Measurements from ENCODE around the gene FAS.

The FAS gene

GRCh38 chr10:88944813-88945212 lies 45.8 kb upstream of the FAS start:
- H3K4me3 ChIP-seq (ENCODE audit: low read depth, low read length): no peak overlapping the region
- no peak overlapping the region for H3K27ac ChIP-seq (ENCODE audit: extremely low read depth, low read depth, low read length)
- ChIA-PET CTCF (interaction anchor here (0.9 to 1.5 kb wide), 4 partner anchors 42 to 272 kb away, joined by 3 to 6 read pairs (median 4); no protein-coding TSS in a partner anchor), POLR2A (no interaction called here)
- TF ChIP-seq PRDM1 (tag by site-specific recombination; IDR thresholded peaks at IDR 0.05) (0 out of 2 replicates have a peak, but pooled peaks have one; percentile 38), ZFP3 (tag by site-specific recombination; IDR thresholded peaks at IDR 0.05; ENCODE audit: low read depth) (no peak)
- peaks cover 0 to 35% of the 10 kb centered on the region in 2 experiments; a peak in 1 of 3 replicates for H3K36me3 ChIP-seq (ENCODE audit: control insufficient read depth in 2 of 2, insufficient read depth in 1 of 2, low read length in 2 of 2)
- H3K9me3 ChIP-seq (ENCODE audit: control insufficient read depth, insufficient read depth, low read depth, low read length): no peaks in the 10 kb centered on the region
- H3K4me1 ChIP-seq (ENCODE audit: control insufficient read depth, insufficient read depth, low read length): no peaks in the 10 kb centered on the region

GRCh38 chr10:88946200-88946599 lies 44.4 kb upstream of the FAS start:
- Histone ChIP-seq H3K27ac (ENCODE audit: extremely low read depth, low read depth, low read length) (no peak overlapping the region), H3K9me3 (ENCODE audit: control insufficient read depth, insufficient read depth, low read depth, low read length) (no peaks in the 10 kb centered on the region), H3K4me1 (ENCODE audit: control insufficient read depth, insufficient read depth, low read length) (peaks cover 8% of the 10 kb centered on the region), H3K36me3 (ENCODE audit: control insufficient read depth in 2 of 2, insufficient read depth in 1 of 2, low read length in 2 of 2) (peaks cover 0 to 24% of the 10 kb centered on the region in 2 experiments; a peak in 1 of 3 replicates), H3K4me3 (ENCODE audit: low read depth, low read length) (no peak overlapping the region)
- no peak for TF ChIP-seq ZNF518A (tag by site-specific recombination; conservative IDR thresholded peaks at IDR 0.05; ENCODE audit: low read depth)
- TF ChIP-seq REPIN1 (tag by site-specific recombination; IDR thresholded peaks at IDR 0.05; ENCODE audit: low read depth): no peak
- no peak for TF ChIP-seq ZNF473 (tag by site-specific recombination; IDR thresholded peaks at IDR 0.05)
- TF ChIP-seq ZNF544 (tag by site-specific recombination; IDR thresholded peaks at IDR 0.05): no peak
- TF ChIP-seq SCRT2 (tag by site-specific recombination; IDR thresholded peaks at IDR 0.05): no peak
- no peak for TF ChIP-seq ZNF501 (tag by site-specific recombination; IDR thresholded peaks at IDR 0.05)
- no peak for TF ChIP-seq HOXA7 (CRISPR knock-in tag; IDR thresholded peaks at IDR 0.05; ENCODE audit: borderline replicate concordance)
- no peak for TF ChIP-seq ZBTB6 (tag by site-specific recombination; IDR thresholded peaks at IDR 0.05)
- TF ChIP-seq ZNF792 (tag by site-specific recombination; IDR thresholded peaks at IDR 0.05): no peak
- no peak for TF ChIP-seq ZNF510 (tag by site-specific recombination; IDR thresholded peaks at IDR 0.05; ENCODE audit: insufficient replicate concordance)
- no peak for TF ChIP-seq KLF1 (tag by site-specific recombination; IDR thresholded peaks at IDR 0.05)
- TF ChIP-seq EGR2 (tag by site-specific recombination; IDR thresholded peaks at IDR 0.05; ENCODE audit: low read depth): no peak
- TF ChIP-seq TCF7L2 (IDR thresholded peaks at IDR 0.05; ENCODE audit: borderline replicate concordance, low read depth, low read length): no peak
- TF ChIP-seq ZNF214 (tag by site-specific recombination; IDR thresholded peaks at IDR 0.05; ENCODE audit: borderline replicate concordance): no peak
- no peak for TF ChIP-seq GFI1B (tag by site-specific recombination; IDR thresholded peaks at IDR 0.05)
- CTCF ChIA-PET: interaction anchor here (1.0 to 1.1 kb wide), 2 partner anchors 10 to 41 kb away, joined by 3 read pairs; no protein-coding TSS in a partner anchor
- POLR2A ChIA-PET: no interaction called here
